ENCODE data around the gene STRADA.

Gene STRADA

DNA sequence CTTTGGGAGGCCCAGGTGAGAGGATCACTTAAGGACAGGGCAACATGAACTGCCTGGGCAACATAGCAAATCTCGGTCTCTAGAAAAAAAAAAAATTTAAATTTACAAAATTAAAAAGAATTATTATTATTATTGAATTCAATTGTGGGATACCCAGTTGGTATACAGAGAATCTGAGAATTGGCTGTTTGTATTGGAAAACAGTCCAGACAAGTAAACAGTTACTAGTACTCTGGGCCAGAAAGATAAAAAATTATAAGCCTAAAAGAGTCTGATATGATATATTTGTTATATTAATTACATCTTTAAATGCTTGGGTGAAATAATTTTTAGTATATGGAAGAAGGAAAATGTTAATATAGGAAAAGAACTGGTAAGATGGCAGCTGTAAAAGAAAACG is 16.8 kb upstream of the STRADA start:
- Histone ChIP-seq H3K27me3 (ENCODE audit: insufficient read depth, poor library complexity, severe bottlenecking) (no peaks in the 10 kb centered on the region), H3K27ac (replicated peaks) (no peak overlapping the region), H3K4me3 (replicated peaks; ENCODE audit: insufficient read depth, low read length) (no peak overlapping the region)
- no peak for TF ChIP-seq POLR2AphosphoS5 (IDR thresholded peaks at IDR 0.05; ENCODE audit: low read depth)
- no peak for TF ChIP-seq GABPA (IDR thresholded peaks at IDR 0.05; ENCODE audit: low read depth)
- TF ChIP-seq, protein P1, sequence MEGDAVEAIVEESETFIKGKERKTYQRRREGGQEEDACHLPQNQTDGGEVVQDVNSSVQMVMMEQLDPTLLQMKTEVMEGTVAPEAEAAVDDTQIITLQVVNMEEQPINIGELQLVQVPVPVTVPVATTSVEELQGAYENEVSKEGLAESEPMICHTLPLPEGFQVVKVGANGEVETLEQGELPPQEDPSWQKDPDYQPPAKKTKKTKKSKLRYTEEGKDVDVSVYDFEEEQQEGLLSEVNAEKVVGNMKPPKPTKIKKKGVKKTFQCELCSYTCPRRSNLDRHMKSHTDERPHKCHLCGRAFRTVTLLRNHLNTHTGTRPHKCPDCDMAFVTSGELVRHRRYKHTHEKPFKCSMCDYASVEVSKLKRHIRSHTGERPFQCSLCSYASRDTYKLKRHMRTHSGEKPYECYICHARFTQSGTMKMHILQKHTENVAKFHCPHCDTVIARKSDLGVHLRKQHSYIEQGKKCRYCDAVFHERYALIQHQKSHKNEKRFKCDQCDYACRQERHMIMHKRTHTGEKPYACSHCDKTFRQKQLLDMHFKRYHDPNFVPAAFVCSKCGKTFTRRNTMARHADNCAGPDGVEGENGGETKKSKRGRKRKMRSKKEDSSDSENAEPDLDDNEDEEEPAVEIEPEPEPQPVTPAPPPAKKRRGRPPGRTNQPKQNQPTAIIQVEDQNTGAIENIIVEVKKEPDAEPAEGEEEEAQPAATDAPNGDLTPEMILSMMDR (IDR thresholded peaks at IDR 0.05; ENCODE audit: insufficient read depth, low read length): no peak
- TF ChIP-seq SPI1 (IDR thresholded peaks at IDR 0.05; ENCODE audit: borderline replicate concordance, low read depth): no peak
- TF ChIP-seq, protein P2, sequence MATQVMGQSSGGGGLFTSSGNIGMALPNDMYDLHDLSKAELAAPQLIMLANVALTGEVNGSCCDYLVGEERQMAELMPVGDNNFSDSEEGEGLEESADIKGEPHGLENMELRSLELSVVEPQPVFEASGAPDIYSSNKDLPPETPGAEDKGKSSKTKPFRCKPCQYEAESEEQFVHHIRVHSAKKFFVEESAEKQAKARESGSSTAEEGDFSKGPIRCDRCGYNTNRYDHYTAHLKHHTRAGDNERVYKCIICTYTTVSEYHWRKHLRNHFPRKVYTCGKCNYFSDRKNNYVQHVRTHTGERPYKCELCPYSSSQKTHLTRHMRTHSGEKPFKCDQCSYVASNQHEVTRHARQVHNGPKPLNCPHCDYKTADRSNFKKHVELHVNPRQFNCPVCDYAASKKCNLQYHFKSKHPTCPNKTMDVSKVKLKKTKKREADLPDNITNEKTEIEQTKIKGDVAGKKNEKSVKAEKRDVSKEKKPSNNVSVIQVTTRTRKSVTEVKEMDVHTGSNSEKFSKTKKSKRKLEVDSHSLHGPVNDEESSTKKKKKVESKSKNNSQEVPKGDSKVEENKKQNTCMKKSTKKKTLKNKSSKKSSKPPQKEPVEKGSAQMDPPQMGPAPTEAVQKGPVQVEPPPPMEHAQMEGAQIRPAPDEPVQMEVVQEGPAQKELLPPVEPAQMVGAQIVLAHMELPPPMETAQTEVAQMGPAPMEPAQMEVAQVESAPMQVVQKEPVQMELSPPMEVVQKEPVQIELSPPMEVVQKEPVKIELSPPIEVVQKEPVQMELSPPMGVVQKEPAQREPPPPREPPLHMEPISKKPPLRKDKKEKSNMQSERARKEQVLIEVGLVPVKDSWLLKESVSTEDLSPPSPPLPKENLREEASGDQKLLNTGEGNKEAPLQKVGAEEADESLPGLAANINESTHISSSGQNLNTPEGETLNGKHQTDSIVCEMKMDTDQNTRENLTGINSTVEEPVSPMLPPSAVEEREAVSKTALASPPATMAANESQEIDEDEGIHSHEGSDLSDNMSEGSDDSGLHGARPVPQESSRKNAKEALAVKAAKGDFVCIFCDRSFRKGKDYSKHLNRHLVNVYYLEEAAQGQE (IDR thresholded peaks at IDR 0.05; ENCODE audit: insufficient replicate concordance, low read depth): no peak
- DNase-seq (ENCODE audit: low read depth in 1 of 2, low spot score in 1 of 2): no peak

- peak in 1 of 2 experiments; percentile 42 for DNase-seq (ENCODE audit: low read depth in 1 of 2, low spot score in 1 of 2)
- TF ChIP-seq, protein P1 (IDR thresholded peaks at IDR 0.05; ENCODE audit: insufficient read depth, low read length): no peak
- TF ChIP-seq, protein P2 (IDR thresholded peaks at IDR 0.05; ENCODE audit: insufficient replicate concordance, low read depth): no peak
- TF ChIP-seq SPI1 (IDR thresholded peaks at IDR 0.05; ENCODE audit: borderline replicate concordance, low read depth) (no peak), GABPA (IDR thresholded peaks at IDR 0.05; ENCODE audit: low read depth) (no peak), POLR2AphosphoS5 (IDR thresholded peaks at IDR 0.05; ENCODE audit: low read depth) (no peak)
- Histone ChIP-seq H3K27ac (replicated peaks) (peak overlapping the region; percentile 53), H3K27me3 (ENCODE audit: insufficient read depth, poor library complexity, severe bottlenecking) (no peaks in the 10 kb centered on the region), H3K4me3 (replicated peaks; ENCODE audit: insufficient read depth, low read length) (no peak overlapping the region)
Measured at GRCh38 chr17:63754046-63754445, 12.4 kb upstream of the STRADA start.

DNA sequence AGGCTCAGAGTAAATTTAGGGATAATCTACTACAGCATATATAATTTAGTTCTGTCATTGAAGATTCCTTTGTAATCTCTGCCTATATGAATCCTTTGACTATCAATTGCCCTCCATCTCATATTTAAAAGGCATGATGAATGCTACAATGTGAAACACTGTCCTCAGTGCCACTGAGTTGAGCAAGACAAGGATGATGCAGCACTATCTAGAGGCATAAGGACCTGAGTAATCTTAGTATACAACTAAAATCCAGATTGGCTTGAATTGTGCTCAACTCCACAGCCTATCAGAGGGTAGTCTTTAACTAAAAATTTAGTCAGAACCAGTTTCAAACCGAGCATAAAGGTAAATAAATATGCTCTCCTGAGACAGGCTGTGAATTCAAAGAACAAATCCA is 11.6 kb upstream of the STRADA start:
- TF ChIP-seq SPI1 (IDR thresholded peaks at IDR 0.05; ENCODE audit: borderline replicate concordance, low read depth) (no peak), POLR2AphosphoS5 (IDR thresholded peaks at IDR 0.05; ENCODE audit: low read depth) (no peak), GABPA (IDR thresholded peaks at IDR 0.05; ENCODE audit: low read depth) (no peak)
- TF ChIP-seq, protein P1 (IDR thresholded peaks at IDR 0.05; ENCODE audit: insufficient read depth, low read length): no peak
- TF ChIP-seq, protein P2 (IDR thresholded peaks at IDR 0.05; ENCODE audit: insufficient replicate concordance, low read depth): no peak
- Histone ChIP-seq H3K27ac (replicated peaks) (peak overlapping the region; percentile 53), H3K4me3 (replicated peaks; ENCODE audit: insufficient read depth, low read length) (no peak overlapping the region), H3K27me3 (ENCODE audit: insufficient read depth, poor library complexity, severe bottlenecking) (no peaks in the 10 kb centered on the region)
- DNase-seq (ENCODE audit: low read depth in 1 of 2, low spot score in 1 of 2): peak in 1 of 2 experiments; percentile 50
